GM21619 (cell line): ENCODE results near the gene FAM184A.
"Not testable (repeated sequence)": the region's sequence is repeated elsewhere in the genome, so short reads cannot be mapped to it uniquely, and the experiment has no call there.

Experiments used
- ATAC-seq: cut with Tn5 transposase; IDR thresholded peaks from one replicate; pipeline ENCODE4 v1.9.1; 2021; ENCODE audit not compliant: unreplicated experiment

FAM184A gene

DNA sequence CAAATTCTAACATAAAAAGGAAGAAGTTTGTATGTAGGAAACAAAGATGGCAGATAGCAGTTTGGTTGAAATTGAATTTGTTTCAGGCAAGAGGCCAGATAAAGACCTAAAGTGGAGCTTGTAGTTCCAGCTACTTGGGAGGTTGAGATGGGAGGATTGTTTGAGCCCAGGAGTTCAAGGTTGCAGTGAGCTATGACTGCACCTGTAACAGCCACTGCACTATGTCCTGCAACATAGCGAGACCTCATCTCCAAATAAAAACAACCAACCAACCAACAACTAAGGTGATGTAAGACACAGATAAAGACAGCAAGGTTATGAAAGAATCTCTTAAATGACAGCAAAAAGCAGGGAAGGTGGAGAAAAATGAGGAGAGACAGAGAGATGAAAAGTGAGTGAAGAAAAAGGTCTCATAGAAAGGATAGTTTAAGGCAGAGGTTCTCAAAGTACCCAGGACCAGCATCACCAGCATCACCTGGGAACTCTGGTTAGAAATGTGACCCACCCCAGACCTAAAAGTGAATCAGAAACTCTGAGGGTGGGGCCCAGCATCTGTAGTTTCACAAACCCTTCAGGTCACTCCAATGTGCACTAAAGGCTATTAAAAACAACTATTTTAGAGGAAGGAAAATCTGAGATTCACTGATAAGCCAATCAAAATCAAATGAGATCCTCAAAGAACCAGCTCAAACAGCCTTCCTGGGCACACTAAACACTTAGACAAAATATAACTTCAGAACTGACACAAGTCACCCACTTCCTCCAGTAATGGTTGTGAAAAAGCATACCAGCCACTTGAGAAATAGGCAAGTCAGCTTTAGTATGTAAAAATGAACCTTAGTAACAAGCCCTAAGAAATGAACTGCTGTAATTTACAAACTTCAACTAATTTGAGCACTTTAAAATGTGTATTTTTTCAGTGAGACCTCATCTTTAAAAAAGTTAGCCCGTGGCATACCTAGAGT is 57.6 kb downstream of the FAM184A start:
- ATAC-seq = no peak

- ATAC-seq = not testable (repeated sequence)
Observed at GRCh38 chr6:119015165-119015564, 63.3 kb downstream of the FAM184A start.

GRCh38 chr6:119012521-119012920 is 65.9 kb downstream of the FAM184A start:
- ATAC-seq = no peak

- ATAC-seq = not testable (repeated sequence)
Observed at GRCh38 chr6:119009266-119009665, 69.2 kb downstream of the FAM184A start.

- no peak for ATAC-seq
Observed at GRCh38 chr6:119006974-119007373, 71.5 kb downstream of the FAM184A start.

- ATAC-seq = no peak
Observed at GRCh38 chr6:119002069-119002468, 76.4 kb downstream of the FAM184A start.

DNA sequence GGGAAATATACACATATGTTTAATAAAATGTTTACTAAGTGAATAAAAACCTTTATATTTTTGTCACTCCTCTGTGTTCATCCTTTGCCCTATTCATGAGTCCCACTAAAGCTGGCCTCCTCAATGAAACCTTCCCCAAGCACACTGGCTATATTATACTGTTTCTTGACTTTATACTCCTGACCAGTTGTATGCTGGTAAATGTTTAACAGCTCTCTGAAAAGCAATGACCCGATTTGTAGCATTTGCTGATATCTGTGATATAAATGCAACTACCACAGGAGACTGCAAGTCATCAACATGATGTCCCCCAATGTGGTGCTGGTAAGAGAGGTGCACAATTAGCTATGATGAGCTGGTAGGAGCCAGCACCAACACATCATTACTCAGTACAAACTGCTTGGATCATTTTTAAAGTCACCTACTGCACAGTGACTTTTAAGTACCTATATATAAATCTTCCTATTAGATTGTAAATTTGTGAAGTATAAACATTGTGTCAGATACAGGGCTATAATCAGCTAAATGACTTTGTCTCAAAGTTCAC is 78.9 kb downstream of the FAM184A start:
- ATAC-seq = no peak

DNA sequence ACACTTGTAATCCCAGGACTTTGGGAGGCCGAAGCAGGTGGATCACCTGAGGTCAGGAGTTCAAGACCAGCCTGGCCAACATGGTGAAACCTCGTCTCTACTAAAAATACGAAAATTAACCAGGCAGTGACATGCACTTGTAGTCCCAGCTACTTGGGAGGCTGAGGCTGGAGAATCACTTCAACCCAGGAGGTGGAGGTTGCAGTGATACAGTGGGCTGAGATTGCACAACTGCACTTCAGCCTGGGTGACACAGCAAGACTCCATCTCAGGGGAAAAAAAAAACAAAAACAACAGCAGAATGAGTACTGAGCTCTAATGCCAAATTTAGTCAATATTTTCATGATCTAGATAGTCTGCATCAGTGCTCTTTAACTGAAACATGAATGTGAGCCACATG is 81.0 kb downstream of the FAM184A start:
- ATAC-seq = not testable (repeated sequence)

DNA sequence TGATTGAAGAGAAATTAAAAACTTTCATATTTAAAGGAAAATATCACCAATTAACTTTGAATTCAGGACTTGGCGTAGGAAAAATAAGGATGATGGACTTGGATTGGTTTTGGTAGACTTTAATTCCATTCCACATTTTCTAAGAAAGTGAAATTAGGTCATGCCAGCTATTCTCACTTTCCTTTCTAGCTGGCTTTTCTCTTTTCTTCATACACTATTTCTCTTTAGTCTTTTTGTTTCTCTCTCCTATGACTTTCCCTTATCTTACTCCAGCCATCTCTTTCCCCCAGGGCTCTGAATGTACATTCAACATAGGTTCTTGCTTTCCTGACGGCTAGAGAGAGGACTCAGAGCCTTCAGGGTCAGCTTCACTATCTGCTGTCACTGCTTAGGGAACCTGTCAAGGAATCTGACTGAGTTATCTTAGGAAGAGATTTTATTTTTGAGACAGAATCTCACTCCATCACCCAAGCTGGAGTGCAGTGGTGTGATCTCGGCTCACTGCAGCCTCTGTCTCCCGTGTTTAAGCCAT is 82.1 kb downstream of the FAM184A start:
- no peak for ATAC-seq

DNA sequence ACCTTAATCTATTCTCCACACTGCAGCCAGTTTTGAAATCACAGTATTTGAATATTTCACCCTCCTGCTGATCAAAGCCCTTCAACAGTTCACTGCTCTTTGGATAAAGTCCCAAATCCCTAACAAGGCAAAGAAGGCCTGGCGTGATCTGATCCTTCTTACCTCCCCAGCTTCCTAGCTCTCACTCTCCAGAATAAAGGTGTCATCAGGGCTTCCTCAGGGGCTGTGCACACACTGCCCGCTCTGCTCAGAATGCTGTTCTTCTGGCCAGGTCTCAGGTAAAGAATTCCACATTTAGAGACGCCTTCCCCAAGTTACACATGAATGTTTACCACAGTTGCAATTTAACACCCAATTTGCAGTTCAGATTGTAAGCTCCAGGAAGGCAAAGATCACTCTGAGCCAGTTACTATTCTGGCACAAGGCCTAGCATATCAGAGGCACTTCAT is 84.6 kb downstream of the FAM184A start:
- no peak for ATAC-seq

GRCh38 chr6:118993358-118993757 is 85.1 kb downstream of the FAM184A start:
- ATAC-seq = no peak

GRCh38 chr6:118992186-118992795 is 86.2 kb downstream of the FAM184A start:
- ATAC-seq = no peak

DNA sequence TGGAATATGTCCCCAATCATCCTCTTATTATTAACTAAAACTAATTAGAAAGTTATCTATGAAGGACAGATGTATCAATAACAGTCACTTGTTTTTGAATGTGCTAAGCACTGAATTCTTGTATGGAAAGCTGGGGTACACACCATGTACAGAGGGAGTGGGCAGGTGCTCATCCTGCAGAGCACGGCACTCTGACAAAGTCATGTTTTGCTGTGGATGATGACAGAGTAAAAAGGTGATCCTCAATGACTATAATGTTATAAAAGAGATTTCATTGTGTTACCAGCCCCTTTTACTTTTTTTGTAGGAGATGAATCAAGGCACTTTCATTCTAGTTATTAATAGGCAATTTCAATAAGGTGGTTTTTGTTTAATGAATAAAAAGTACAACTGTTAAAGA is 92.2 kb downstream of the FAM184A start:
- ATAC-seq = no peak

DNA sequence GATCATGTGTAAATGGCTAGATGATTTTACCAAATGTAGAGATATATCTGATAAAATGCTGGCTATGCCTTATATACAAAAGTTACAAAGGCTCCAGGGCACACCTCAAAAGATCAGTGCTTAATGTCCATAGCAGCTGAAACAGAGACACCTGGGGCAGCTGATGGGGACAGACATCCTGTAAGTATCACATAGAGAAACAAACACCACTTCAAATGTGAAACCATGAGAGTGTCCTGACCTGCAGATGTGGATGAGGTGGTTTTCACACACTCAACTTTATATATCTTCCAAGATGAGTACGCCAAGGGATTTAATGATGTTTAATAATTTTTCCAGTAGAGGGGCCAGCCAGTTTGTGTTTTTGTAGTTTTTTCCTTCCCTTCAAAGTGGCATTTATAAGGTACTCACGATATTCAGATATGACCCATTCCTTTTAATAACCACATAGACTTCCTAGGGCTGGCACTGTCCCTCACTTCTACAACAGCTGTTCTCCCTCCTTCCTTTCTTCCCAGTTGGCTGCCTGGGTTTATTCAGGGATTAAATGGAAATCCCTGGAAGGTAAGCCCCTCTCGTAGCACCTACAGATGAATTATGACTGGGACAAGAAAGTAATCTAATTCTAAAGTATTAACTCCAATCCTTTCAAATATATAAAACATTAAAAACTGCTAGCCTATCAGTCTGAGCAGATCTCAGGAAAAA is 93.2 kb downstream of the FAM184A start:
- no peak for ATAC-seq

DNA sequence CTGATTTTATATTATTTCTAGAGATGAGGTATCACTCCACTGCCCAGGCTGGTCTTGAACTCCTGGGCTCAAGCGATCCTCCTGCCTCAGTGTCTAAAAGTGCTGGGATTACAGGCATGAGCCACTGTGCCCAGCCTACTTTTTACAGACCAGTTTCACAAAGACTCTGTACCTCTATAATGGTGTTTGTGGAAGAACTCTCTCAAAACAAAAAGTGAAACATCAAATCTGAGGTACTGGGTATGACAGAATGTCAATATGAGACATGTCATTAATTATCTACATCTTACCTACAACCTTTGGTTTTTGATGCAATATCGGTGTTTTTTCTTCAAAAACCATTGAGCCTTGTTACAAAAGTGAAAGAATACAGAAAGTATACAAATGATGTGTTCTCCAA is 94.1 kb downstream of the FAM184A start:
- peak; percentile 63 for ATAC-seq

GRCh38 chr6:118982575-118982911 is 95.9 kb downstream of the FAM184A start:
- ATAC-seq = no peak

- no peak for ATAC-seq
Observed at GRCh38 chr6:118981884-118982574, 96.4 kb downstream of the FAM184A start.

GRCh38 chr6:118980063-118980462 is 98.4 kb downstream of the FAM184A start:
- ATAC-seq = no peak

DNA sequence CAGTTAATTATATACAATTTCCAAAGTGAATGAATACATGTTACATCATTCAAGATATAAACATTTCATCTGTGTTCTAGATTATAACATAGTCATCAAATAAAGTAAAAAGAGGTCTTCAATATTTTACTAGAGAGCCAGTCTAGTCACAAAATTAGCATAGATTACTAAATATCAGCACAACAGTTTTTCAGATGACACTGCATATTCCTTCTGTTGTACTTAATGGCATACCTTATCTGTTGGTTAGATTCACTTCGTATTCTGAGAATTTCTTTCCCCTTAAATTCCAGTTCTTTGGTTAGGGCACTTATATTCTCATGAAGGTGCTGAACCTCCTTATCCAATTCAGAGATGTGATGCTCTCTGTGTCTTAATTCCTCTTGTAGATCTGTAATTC is 103.7 kb downstream of the FAM184A start:
- ATAC-seq = no peak

DNA sequence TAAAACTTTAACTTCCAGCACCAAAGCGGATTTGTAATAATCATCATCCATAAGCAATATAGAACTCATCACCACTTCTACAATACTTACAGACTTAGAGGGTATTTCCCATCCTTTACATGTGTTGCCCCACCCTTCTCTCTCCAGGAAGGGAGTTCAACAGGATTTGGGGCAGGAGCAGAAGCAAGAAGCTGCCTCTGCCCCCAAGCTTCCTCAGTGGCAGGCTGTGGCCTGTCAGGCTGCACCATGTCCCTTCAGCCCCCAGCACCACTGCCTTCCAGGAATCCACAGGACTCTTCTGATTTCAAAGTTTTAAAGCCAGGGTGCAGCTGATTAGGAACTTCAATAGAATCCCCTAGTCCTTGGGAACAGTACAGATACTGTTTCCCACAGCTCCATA is 106.8 kb downstream of the FAM184A start:
- no peak for ATAC-seq

GRCh38 chr6:118970866-118971265 is 107.6 kb downstream of the FAM184A start:
- no peak for ATAC-seq
